ENCODE results near the gene XPO5. TPM values are rescaled to one million over a fixed set of nuclear protein-coding genes. Genes with fewer than 3 reads are reported as not detected.
A peak's percentile ranks its signal among the peaks of the same experiment; 100 is the strongest.

XPO5 gene
- total and polyA plus RNA-seq, 7 donors: 12.3 to 40.1 (median 19.2) TPM

- TF ChIP-seq CTCF (IDR thresholded peaks at IDR 0.05): no peak
- Histone ChIP-seq H3K4me1 (peaks cover 46% of the 10 kb centered on the region), H3K27me3 (ENCODE audit: insufficient read depth in 3 of 3, low read length in 2 of 3) (no peaks in the 10 kb centered on the region), H3K9me3 (no peaks in the 10 kb centered on the region), H3K4me3 (no peak overlapping the region), H3K27ac (peak overlapping the region; percentile 74), H3K36me3 (ENCODE audit: insufficient read depth in 1 of 2, low read depth in 1 of 2) (peaks cover 0 to 21% of the 10 kb centered on the region in 2 donors)
- ATAC-seq (no peak), DNase-seq (no peak)
- intact Hi-C loops (cut with DNase I): no loop called here
- WGBS, 3 donors: 90 to 91% (median 91%) methylated on average over 11 of the region's 11 CpGs
Measured at GRCh38 chr6:43481591-43482236, 94.1 kb downstream of the XPO5 start.

- H3K36me3 ChIP-seq (ENCODE audit: insufficient read depth in 1 of 2, low read depth in 1 of 2): peaks cover 0 to 21% of the 10 kb centered on the region in 2 donors
- H3K4me3 ChIP-seq: no peak overlapping the region
- peaks cover 45% of the 10 kb centered on the region for H3K4me1 ChIP-seq
- peak overlapping the region; percentile 74 for H3K27ac ChIP-seq
- no peaks in the 10 kb centered on the region for H3K27me3 ChIP-seq (ENCODE audit: insufficient read depth in 3 of 3, low read length in 2 of 3)
- no peak for TF ChIP-seq CTCF (IDR thresholded peaks at IDR 0.05)
- intact Hi-C loops (cut with DNase I): no loop called here
- ATAC-seq: peak; percentile 76 to 87 (median 84)
- 93 to 94% (median 94%) methylated on average over 2 of the region's 2 CpGs for WGBS, 3 donors
- no peak for DNase-seq
- H3K9me3 ChIP-seq: no peaks in the 10 kb centered on the region
Measured at GRCh38 chr6:43481075-43481474, 94.8 kb downstream of the XPO5 start.

GRCh38 chr6:43478008-43478372, 97.8 kb downstream of the XPO5 start:
- peak overlapping the region; percentile 87 for H3K27ac ChIP-seq
- DNase-seq (no peak), ATAC-seq (peak in 2 of 4 donors; percentile 28 to 34)
- intact Hi-C loops (cut with DNase I): no loop called here
- H3K27me3 ChIP-seq (ENCODE audit: insufficient read depth in 3 of 3, low read length in 2 of 3): no peaks in the 10 kb centered on the region
- peaks cover 0 to 18% of the 10 kb centered on the region in 2 donors for H3K36me3 ChIP-seq (ENCODE audit: insufficient read depth in 1 of 2, low read depth in 1 of 2)
- no peaks in the 10 kb centered on the region for H3K9me3 ChIP-seq
- no peak for TF ChIP-seq CTCF (IDR thresholded peaks at IDR 0.05)
- peak overlapping the region; percentile 82 for H3K4me3 ChIP-seq
- WGBS, 3 donors: 4 to 10% (median 5%) methylated on average over 3 of the region's 3 CpGs
- peaks cover 42% of the 10 kb centered on the region for H3K4me1 ChIP-seq

GRCh38 chr6:43477235-43478007, 98.4 kb downstream of the XPO5 start, which contains the start of gene TJAP1:
Gene TJAP1, plus strand, starts transcription at chr6:43477570. Its CDS starts 21,432 bp downstream, at chr6:43499002.
- Histone ChIP-seq H3K9me3 (no peaks in the 10 kb centered on the region), H3K36me3 (ENCODE audit: insufficient read depth in 1 of 2, low read depth in 1 of 2) (peaks cover 0 to 16% of the 10 kb centered on the region in 2 donors), H3K27ac (peak within 1 kb of the TSS; percentile 87), H3K4me3 (peak within 1 kb of the TSS; percentile 82), H3K4me1 (peaks cover 42% of the 10 kb centered on the region), H3K27me3 (ENCODE audit: insufficient read depth in 3 of 3, low read length in 2 of 3) (no peaks in the 10 kb centered on the region)
- 1 to 2% (median 1%) methylated on average over 34 of the region's 34 CpGs for WGBS, 3 donors
- intact Hi-C loops (cut with DNase I): no loop called here
- DNase-seq (peak; percentile 93 to 94), ATAC-seq (peak; percentile 97 to 99 (median 98))
- TF ChIP-seq CTCF (IDR thresholded peaks at IDR 0.05): no peak
